Endothelial cell of umbilical vein (primary cell): ENCODE measurements around the gene KRTAP12-3. TPM values are rescaled to one million over a fixed set of nuclear protein-coding genes. Genes with fewer than 3 reads are reported as not detected.

Source experiments
- BruUV-seq: library from RNA; stranded (reverse); fragments of 400-500 nt; replicated peaks from 2 replicates; lab custom pipeline; 2021; lab: Mats Ljungman, UMichigan
- CTCF ChIA-PET: fragments of 300-600, 350-600 bp; sonication (Branson Sonifier 250); formaldehyde crosslinking; loops from one replicate; lab custom pipeline; 2021; ENCODE audit warnings: antibody characterized with exemption, inconsistent platforms; lab: Charles Lee
- POLR2A ChIA-PET: fragments of 300-600, 350-600 bp; sonication (Branson Sonifier 250); formaldehyde crosslinking; loops from one replicate; lab custom pipeline; 2021; ENCODE audit warnings: antibody characterized with exemption, inconsistent platforms; lab: Charles Lee
- DNase-seq: peaks from one replicate; pipeline ENCODE4 v3.0.0-alpha.2; 2011; ENCODE audit warnings: low read depth, low spot score
- FAIRE-seq: peaks from 2 replicates; lab custom pipeline; 2011; peaks lifted over from hg19 to GRCh38; lab: Jason Lieb, UNC
- H2AFZ ChIP-seq: 2 replicates; pipeline ENCODE4 v1.6.0; 2012; ENCODE audit warnings: low read depth, low read length, control low read depth, inconsistent platforms
- H3K27ac ChIP-seq: 2 replicates; pipeline ENCODE4 v1.5.1; 2011; ENCODE audit warnings: low read depth, mild to moderate bottlenecking, control low read depth, low read length, moderate library complexity; ENCODE audit not compliant: insufficient read depth
- H3K27me3 ChIP-seq, 2 experiments: 2 replicates each; pipeline versions ENCODE4 v1.6.0 to v1.6.1; 2011; ENCODE audit warnings: low read length in 2 of 2, mixed read lengths in 1 of 2; ENCODE audit not compliant: control insufficient read depth in 2 of 2, insufficient read depth in 2 of 2
- H3K36me3 ChIP-seq, 2 experiments: 2 replicates in 1 of 2; 3 replicates in 1 of 2; pipeline ENCODE4 v1.5.1; 2011; ENCODE audit warnings: low read length in 2 of 2, mild to moderate bottlenecking in 1 of 2, moderate library complexity in 1 of 2; ENCODE audit not compliant: control insufficient read depth in 2 of 2, insufficient read depth in 2 of 2; ENCODE audit errors: extremely low read depth in 1 of 2
- H3K4me1 ChIP-seq: 3 replicates; pipeline ENCODE4 v1.5.1; 2011; ENCODE audit warnings: mild to moderate bottlenecking, low read length; ENCODE audit not compliant: control insufficient read depth, insufficient read depth; ENCODE audit errors: extremely low read depth
- H3K4me2 ChIP-seq: 2 replicates; pipeline ENCODE4 v1.6.1; 2011; ENCODE audit warnings: low read length, control low read depth, mixed read lengths; ENCODE audit not compliant: insufficient read depth
- H3K4me3 ChIP-seq, 3 experiments: fragments of 200-600 bp in 1 of 3; sonication (generic), shearing (Covaris generic) in 1 of 3; replicated peaks in 1 of 3; 2 replicates each; pipeline ENCODE4 v1.5.1; 2011 to 2016; ENCODE audit warnings: control low read depth in 3 of 3, low read length in 3 of 3, mild to moderate bottlenecking in 2 of 3, inconsistent platforms in 1 of 3, low read depth in 1 of 3, moderate library complexity in 1 of 3; ENCODE audit not compliant: insufficient read depth in 1 of 3
- H3K79me2 ChIP-seq: 2 replicates; pipeline ENCODE4 v1.6.0; 2012; ENCODE audit warnings: low read length, inconsistent platforms; ENCODE audit not compliant: control insufficient read depth, insufficient read depth
- H3K9ac ChIP-seq: replicated peaks from 2 replicates; pipeline ENCODE3; 2011; ENCODE audit warnings: low read length, control low read depth; ENCODE audit not compliant: insufficient read depth; ENCODE audit errors: extremely low read depth
- H3K9me1 ChIP-seq: replicated peaks from 3 replicates; pipeline ENCODE4 v1.6.0; 2011; ENCODE audit warnings: mild to moderate bottlenecking, low read length; ENCODE audit not compliant: control insufficient read depth, insufficient read depth; ENCODE audit errors: extremely low read depth
- H3K9me3 ChIP-seq: replicated peaks from 2 replicates; pipeline ENCODE4 v1.5.1; 2012; ENCODE audit warnings: low read length, inconsistent platforms; ENCODE audit not compliant: control insufficient read depth, insufficient read depth
- H4K20me1 ChIP-seq: replicated peaks from 2 replicates; pipeline ENCODE3; 2011; ENCODE audit warnings: mild to moderate bottlenecking, low read length; ENCODE audit not compliant: control insufficient read depth, insufficient read depth; ENCODE audit errors: extremely low read depth
- EZH2 ChIP-seq: IDR thresholded peaks from 2 replicates; pipeline ENCODE4 v1.6.1; 2012; ENCODE audit warnings: borderline replicate concordance, low read depth, mild to moderate bottlenecking, moderate library complexity, low read length, inconsistent platforms; ENCODE audit not compliant: severe bottlenecking
- FOS ChIP-seq: IDR thresholded peaks from 2 replicates; pipeline ENCODE4 v1.6.1; 2011; ENCODE audit warnings: mild to moderate bottlenecking, low read length, moderate library complexity, borderline replicate concordance; ENCODE audit not compliant: insufficient read depth
- GATA2 ChIP-seq: IDR thresholded peaks from 2 replicates; pipeline ENCODE4 v1.7.0; 2011; ENCODE audit warnings: low read depth, mild to moderate bottlenecking, moderate library complexity, mixed read lengths, low read length; ENCODE audit not compliant: insufficient read length, insufficient read depth
- JUN ChIP-seq: IDR thresholded peaks from 2 replicates; pipeline ENCODE4 v1.6.1; 2011; ENCODE audit warnings: borderline replicate concordance, low read depth; ENCODE audit not compliant: insufficient read length, insufficient read depth
- MYC ChIP-seq: IDR thresholded peaks from one replicate; pipeline ENCODE4 v1.6.1; 2011; ENCODE audit warnings: mild to moderate bottlenecking, low read depth, low read length
- POLR2A ChIP-seq: IDR thresholded peaks from 2 replicates; pipeline ENCODE4 v1.6.1; 2012; ENCODE audit warnings: low read depth, mild to moderate bottlenecking, control low read depth, low read length
- POLR2AphosphoS5 ChIP-seq: IDR thresholded peaks from 2 replicates; pipeline ENCODE4 v1.6.1; 2012; ENCODE audit warnings: low read depth, mild to moderate bottlenecking, control low read depth, low read length, moderate library complexity; ENCODE audit not compliant: insufficient read depth
- dilution Hi-C: fragments of 300-500 bp; cut with MboI; formaldehyde crosslinking; loops from one replicate; pipeline ENCODE4 v1.15.0; 2019; ENCODE audit warnings: low sequenced_read_pairs; ENCODE audit not compliant: extremely low pct_ligation_motif_present
- intact Hi-C: fragments of 100-400 bp; cut with micrococcal nuclease; formaldehyde crosslinking; loops from one replicate; pipeline ENCODE4 v1.10.0; 2022
- polyA plus RNA-seq, 4 experiments: library from polyadenylated mRNA; depleted of rRNA in 3 of 4; stranded (reverse) in 3 of 4; unstranded in 1 of 4; fragments of >200 nt; gene quantifications; 2 replicates each; pipeline versions ENCODE4 v1.2.1 to v1.2.3, GENCODE V29; 2011 to 2012; ENCODE audit warnings: missing spikeins in 1 of 4
- total RNA-seq: library from RNA; stranded (reverse); gene quantifications from 2 replicates; pipeline ENCODE4 v1.2.3, GENCODE V29; 2021
- TF ChIP-seq, protein P1 (sequence below): IDR thresholded peaks from 2 replicates; pipeline ENCODE4 v1.6.1; 2011; ENCODE audit not compliant: insufficient read depth, insufficient read length
- TF ChIP-seq, protein P2 (sequence below), 2 donors: IDR thresholded peaks; 1 replicate in 1 of 2; 2 replicates in 1 of 2; pipeline ENCODE4 v1.5.1; 2011; ENCODE audit warnings: low read length in 2 of 2, mild to moderate bottlenecking in 2 of 2, moderate library complexity in 2 of 2, control low read depth in 1 of 2, inconsistent platforms in 1 of 2, low read depth in 1 of 2; ENCODE audit not compliant: insufficient read depth in 1 of 2; ENCODE audit errors: extremely low read depth in 1 of 2

Gene KRTAP12-3
- total and polyA plus RNA-seq, 2 donors (not counting 3 experiments of a cell fraction or from before 2014, with no cell fraction given): not detected

GRCh38 chr21:44666401-44667320 is 8.9 kb downstream of the KRTAP12-3 start, which contains the start of gene KRTAP12-2:
Gene KRTAP12-2 (minus strand): TSS chr21:44666927. CDS start chr21:44666886, 41 bp downstream.
- dilution Hi-C loops: no loop called here
- Histone ChIP-seq H3K4me1 (no peaks in the 10 kb centered on the region), H3K9me3 (no peaks in the 10 kb centered on the region), H3K27ac (no peak within 1 kb of the TSS), H3K4me3 (no peak within 1 kb of the TSS), H3K9me1 (no peaks in the 10 kb centered on the region), H4K20me1 (no peaks in the 10 kb centered on the region), H3K36me3 (no peaks in the 10 kb centered on the region), H2AFZ (no peak within 1 kb of the TSS), H3K9ac (no peak within 1 kb of the TSS), H3K27me3 (peaks cover 2 to 4% of the 10 kb centered on the region in 2 experiments), H3K4me2 (no peak within 1 kb of the TSS), H3K79me2 (no peaks in the 10 kb centered on the region)
- no TSS peak for BruUV-seq
- DNase-seq (no peak), FAIRE-seq (no peak)
- TF ChIP-seq JUN: no peak
- TF ChIP-seq FOS: no peak
- TF ChIP-seq GATA2: no peak
- no peak for TF ChIP-seq POLR2AphosphoS5
- TF ChIP-seq EZH2: no peak
- TF ChIP-seq, protein P1, sequence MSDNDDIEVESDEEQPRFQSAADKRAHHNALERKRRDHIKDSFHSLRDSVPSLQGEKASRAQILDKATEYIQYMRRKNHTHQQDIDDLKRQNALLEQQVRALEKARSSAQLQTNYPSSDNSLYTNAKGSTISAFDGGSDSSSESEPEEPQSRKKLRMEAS: no peak
- TF ChIP-seq, protein P2, sequence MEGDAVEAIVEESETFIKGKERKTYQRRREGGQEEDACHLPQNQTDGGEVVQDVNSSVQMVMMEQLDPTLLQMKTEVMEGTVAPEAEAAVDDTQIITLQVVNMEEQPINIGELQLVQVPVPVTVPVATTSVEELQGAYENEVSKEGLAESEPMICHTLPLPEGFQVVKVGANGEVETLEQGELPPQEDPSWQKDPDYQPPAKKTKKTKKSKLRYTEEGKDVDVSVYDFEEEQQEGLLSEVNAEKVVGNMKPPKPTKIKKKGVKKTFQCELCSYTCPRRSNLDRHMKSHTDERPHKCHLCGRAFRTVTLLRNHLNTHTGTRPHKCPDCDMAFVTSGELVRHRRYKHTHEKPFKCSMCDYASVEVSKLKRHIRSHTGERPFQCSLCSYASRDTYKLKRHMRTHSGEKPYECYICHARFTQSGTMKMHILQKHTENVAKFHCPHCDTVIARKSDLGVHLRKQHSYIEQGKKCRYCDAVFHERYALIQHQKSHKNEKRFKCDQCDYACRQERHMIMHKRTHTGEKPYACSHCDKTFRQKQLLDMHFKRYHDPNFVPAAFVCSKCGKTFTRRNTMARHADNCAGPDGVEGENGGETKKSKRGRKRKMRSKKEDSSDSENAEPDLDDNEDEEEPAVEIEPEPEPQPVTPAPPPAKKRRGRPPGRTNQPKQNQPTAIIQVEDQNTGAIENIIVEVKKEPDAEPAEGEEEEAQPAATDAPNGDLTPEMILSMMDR (IDR thresholded peaks at IDR 0.05; ENCODE audit: extremely low read depth in 1 of 2, insufficient read depth in 1 of 2, low read depth in 1 of 2, low read length in 2 of 2): no peak
- TF ChIP-seq POLR2A: no peak
- no peak for TF ChIP-seq MYC
- ChIA-PET CTCF (interaction anchor here (1.0 to 1.5 kb wide), 2 partner anchors 9 to 74 kb away, joined by 3 to 4 read pairs; no protein-coding TSS in a partner anchor), POLR2A (no interaction called here)
- intact Hi-C loops: no loop called here
